Measurements from ENCODE around the gene DENND5A.

Gene DENND5A

GRCh38 chr11:9139628-9140357 lies 125.4 kb downstream of the DENND5A start:
- Mint-ChIP-seq H3K27ac (no peak overlapping the region), H3K27me3 (no peaks in the 10 kb centered on the region), H3K4me3 (no peak overlapping the region), H3K9me3 (no peaks in the 10 kb centered on the region), H3K36me3 (peaks cover 29 to 65% of the 10 kb centered on the region in 2 donors), H3K4me1 (peaks cover 5 to 6% of the 10 kb centered on the region in 2 donors)
- DNase-seq (no peak), ATAC-seq (replicated peaks) (no peak)

- no peaks in the 10 kb centered on the region for H3K9me3 Mint-ChIP-seq
- no peak overlapping the region for H3K4me3 Mint-ChIP-seq
- peaks cover 31 to 61% of the 10 kb centered on the region in 2 donors for H3K36me3 Mint-ChIP-seq
- no peak overlapping the region for H3K27ac Mint-ChIP-seq
- no peak for ATAC-seq (replicated peaks)
- no peak for DNase-seq
- H3K27me3 Mint-ChIP-seq, result no peaks in the 10 kb centered on the region
- peaks cover 5 to 6% of the 10 kb centered on the region in 2 donors for H3K4me1 Mint-ChIP-seq
Observed at GRCh38 chr11:9138612-9139579, 126.3 kb downstream of the DENND5A start.

GRCh38 chr11:9138133-9138453 lies 127.1 kb downstream of the DENND5A start:
- Mint-ChIP-seq H3K9me3 (no peaks in the 10 kb centered on the region), H3K4me3 (no peak overlapping the region), H3K27ac (peak overlapping the region; percentile 86), H3K27me3 (no peaks in the 10 kb centered on the region), H3K36me3 (peaks cover 29 to 55% of the 10 kb centered on the region in 2 donors), H3K4me1 (peaks cover 5 to 6% of the 10 kb centered on the region in 2 donors)
- DNase-seq, result no peak
- peak; percentile 25 to 31 for ATAC-seq (replicated peaks)

- peak overlapping the region; percentile 86 for H3K27ac Mint-ChIP-seq
Observed at GRCh38 chr11:9137293-9138132, 127.6 kb downstream of the DENND5A start.

GRCh38 chr11:9136741-9137140 lies 128.4 kb downstream of the DENND5A start:
- ATAC-seq (replicated peaks) (no peak), DNase-seq (no peak)
- no peaks in the 10 kb centered on the region for H3K27me3 Mint-ChIP-seq
- H3K36me3 Mint-ChIP-seq, result peaks cover 18 to 42% of the 10 kb centered on the region in 2 donors
- H3K4me3 Mint-ChIP-seq, result no peak overlapping the region
- no peak overlapping the region for H3K27ac Mint-ChIP-seq
- H3K4me1 Mint-ChIP-seq, result peaks cover 6 to 7% of the 10 kb centered on the region in 2 donors
- H3K9me3 Mint-ChIP-seq, result no peaks in the 10 kb centered on the region

More at GRCh38 chr11:9137293-9138132, 127.6 kb downstream of the DENND5A start:
- ATAC-seq (replicated peaks), result peak; percentile 96 to 98
- Mint-ChIP-seq H3K4me1 (peaks cover 5 to 6% of the 10 kb centered on the region in 2 donors), H3K9me3 (no peaks in the 10 kb centered on the region), H3K36me3 (peaks cover 23 to 50% of the 10 kb centered on the region in 2 donors), H3K27me3 (no peaks in the 10 kb centered on the region), H3K4me3 (no peak overlapping the region)
- peak; percentile 39 for DNase-seq

- Mint-ChIP-seq H3K4me3 (no peak overlapping the region), H3K4me1 (peaks cover 6 to 7% of the 10 kb centered on the region in 2 donors), H3K27ac (no peak overlapping the region), H3K27me3 (no peaks in the 10 kb centered on the region), H3K9me3 (no peaks in the 10 kb centered on the region), H3K36me3 (peaks cover 15 to 21% of the 10 kb centered on the region in 2 donors)
- ATAC-seq (replicated peaks) (no peak), DNase-seq (no peak)
Observed at GRCh38 chr11:9133956-9134355, 131.2 kb downstream of the DENND5A start.

- Mint-ChIP-seq H3K4me1 (peaks cover 0 to 2% of the 10 kb centered on the region in 2 donors), H3K9me3 (peaks cover 0 to 2% of the 10 kb centered on the region in 2 donors), H3K27me3 (no peaks in the 10 kb centered on the region), H3K36me3 (peaks cover 11 to 17% of the 10 kb centered on the region in 2 donors), H3K4me3 (no peak overlapping the region), H3K27ac (no peak overlapping the region)
- DNase-seq (no peak), ATAC-seq (replicated peaks) (no peak)
Observed at GRCh38 chr11:9132203-9132878, 132.8 kb downstream of the DENND5A start.

- Mint-ChIP-seq H3K9me3 (peaks cover 0 to 2% of the 10 kb centered on the region in 2 donors), H3K4me1 (peaks cover 0 to 2% of the 10 kb centered on the region in 2 donors), H3K27me3 (no peaks in the 10 kb centered on the region), H3K4me3 (no peak overlapping the region), H3K27ac (no peak overlapping the region), H3K36me3 (peaks cover 7 to 10% of the 10 kb centered on the region in 2 donors)
- DNase-seq (no peak), ATAC-seq (replicated peaks) (peak; percentile 61 to 63)
Observed at GRCh38 chr11:9130297-9130696, 134.9 kb downstream of the DENND5A start.

GRCh38 chr11:9126636-9127035 lies 138.5 kb downstream of the DENND5A start:
- DNase-seq (no peak), ATAC-seq (replicated peaks) (no peak)
- H3K4me3 Mint-ChIP-seq, result no peak overlapping the region
- peaks cover 0 to 5% of the 10 kb centered on the region in 2 donors for H3K9me3 Mint-ChIP-seq
- no peak overlapping the region for H3K27ac Mint-ChIP-seq
- H3K36me3 Mint-ChIP-seq, result peaks cover 4 to 7% of the 10 kb centered on the region in 2 donors
- peaks cover 7% of the 10 kb centered on the region in 2 donors for H3K4me1 Mint-ChIP-seq
- H3K27me3 Mint-ChIP-seq, result no peaks in the 10 kb centered on the region

GRCh38 chr11:9125185-9125886 lies 139.8 kb downstream of the DENND5A start:
- no peaks in the 10 kb centered on the region for H3K27me3 Mint-ChIP-seq
- no peak for ATAC-seq (replicated peaks)
- no peak for DNase-seq
- peaks cover 7% of the 10 kb centered on the region in 2 donors for H3K4me1 Mint-ChIP-seq
- H3K27ac Mint-ChIP-seq, result no peak overlapping the region
- peaks cover 0 to 5% of the 10 kb centered on the region in 2 donors for H3K9me3 Mint-ChIP-seq
- H3K4me3 Mint-ChIP-seq, result no peak overlapping the region
- peaks cover 4 to 7% of the 10 kb centered on the region in 2 donors for H3K36me3 Mint-ChIP-seq

GRCh38 chr11:9123595-9124304 lies 141.4 kb downstream of the DENND5A start:
- peaks cover 7% of the 10 kb centered on the region in 2 donors for H3K4me1 Mint-ChIP-seq
- H3K27me3 Mint-ChIP-seq, result no peaks in the 10 kb centered on the region
- no peak for ATAC-seq (replicated peaks)
- H3K36me3 Mint-ChIP-seq, result peaks cover 4 to 7% of the 10 kb centered on the region in 2 donors
- H3K4me3 Mint-ChIP-seq, result no peak overlapping the region
- H3K27ac Mint-ChIP-seq, result no peak overlapping the region
- peaks cover 0 to 5% of the 10 kb centered on the region in 2 donors for H3K9me3 Mint-ChIP-seq
- no peak for DNase-seq

- H3K27me3 Mint-ChIP-seq, result no peaks in the 10 kb centered on the region
- DNase-seq, result no peak
- no peak overlapping the region for H3K27ac Mint-ChIP-seq
- no peak overlapping the region for H3K4me3 Mint-ChIP-seq
- peaks cover 7% of the 10 kb centered on the region in 2 donors for H3K4me1 Mint-ChIP-seq
- H3K9me3 Mint-ChIP-seq, result peaks cover 0 to 3% of the 10 kb centered on the region in 2 donors
- peaks cover 0 to 4% of the 10 kb centered on the region in 2 donors for H3K36me3 Mint-ChIP-seq
- no peak for ATAC-seq (replicated peaks)
Observed at GRCh38 chr11:9121469-9121796, 143.7 kb downstream of the DENND5A start.
